PFSK-1 (cell line): ENCODE data around the gene UST.

Source experiments
- POLR2AphosphoS5 ChIP-seq: IDR thresholded peaks from 2 replicates; pipeline ENCODE4 v1.6.1; 2012; ENCODE audit warnings: low read depth, mild to moderate bottlenecking, control low read depth, low read length, moderate library complexity
- REST ChIP-seq, 2 experiments: IDR thresholded peaks; 2 replicates each; pipeline versions ENCODE4 v1.6.1 to v1.8.0; 2011 to 2012; ENCODE audit warnings: low read depth in 2 of 2, low read length in 2 of 2, control low read depth in 1 of 2, inconsistent platforms in 1 of 2, mild to moderate bottlenecking in 1 of 2, moderate library complexity in 1 of 2; ENCODE audit not compliant: insufficient read depth in 1 of 2
- SIN3A ChIP-seq: IDR thresholded peaks from 2 replicates; pipeline ENCODE4 v1.6.1; 2012; ENCODE audit warnings: mild to moderate bottlenecking, low read length, moderate library complexity, borderline replicate concordance; ENCODE audit not compliant: insufficient read depth
- TAF1 ChIP-seq: IDR thresholded peaks from 2 replicates; pipeline ENCODE4 v1.6.1; 2012; ENCODE audit warnings: low read length, control low read depth, borderline replicate concordance; ENCODE audit not compliant: insufficient read depth

GRCh38 chr6:148915810-148916209 lies 169.0 kb downstream of the UST start:
- TF ChIP-seq SIN3A (no peak), POLR2AphosphoS5 (no peak), REST (IDR thresholded peaks at IDR 0.05; ENCODE audit: insufficient read depth in 1 of 2, low read depth in 2 of 2, low read length in 2 of 2) (no peak), TAF1 (no peak)
